Cardiac muscle cell (in vitro differentiated cells and primary cell): ENCODE measurements around the gene RALGPS1. TPM values are rescaled to one million over a fixed set of nuclear protein-coding genes. Genes with fewer than 3 reads are reported as not detected.

Source experiments
- DNase-seq, 2 donors: peaks; one replicate each; pipeline versions ENCODE4 v3.0.0 to v3.0.0-alpha.2; 2010 to 2017; ENCODE audit warnings: low read depth in 1 of 2, low spot score in 1 of 2
- H3K27ac ChIP-seq: fragments of 200-600 bp; sonication (generic); 2 replicates; pipeline ENCODE4 v1.5.1; 2016
- H3K27me3 ChIP-seq: fragments of 200-600 bp; sonication (generic); 2 replicates; pipeline ENCODE4 v1.6.0; 2016; ENCODE audit warnings: control low read depth
- H3K36me3 ChIP-seq: fragments of 200-600 bp; sonication (generic); 2 replicates; pipeline ENCODE4 v1.5.1; 2016; ENCODE audit warnings: control low read depth
- H3K4me1 ChIP-seq: fragments of 200-600 bp; sonication (generic); 2 replicates; pipeline ENCODE4 v1.8.1; 2017; ENCODE audit warnings: low read depth, mild to moderate bottlenecking, mixed run types
- H3K4me3 ChIP-seq: fragments of 200-600 bp; sonication (generic); 2 replicates; pipeline ENCODE4 v1.5.1; 2016; ENCODE audit warnings: mild to moderate bottlenecking
- H3K9me3 ChIP-seq: fragments of 200-600 bp; sonication (generic); 2 replicates; pipeline ENCODE4 v1.5.1; 2017; ENCODE audit warnings: low read depth, mild to moderate bottlenecking, control low read depth
- polyA plus RNA-seq: library from polyadenylated mRNA; unstranded; fragments of >200 nt; fragmentation: Nextera tagmentation; extraction: Ambion mirVana; gene quantifications from 2 replicates; pipeline ENCODE4 v1.2.1, GENCODE V29; 2016
- total RNA-seq: library from RNA; depleted of rRNA; stranded (reverse); fragments of >200 nt; gene quantifications from 2 replicates; pipeline ENCODE4 v1.2.3, GENCODE V29; 2016
- TF ChIP-seq, protein P1 (sequence below): IDR thresholded peaks from 2 replicates; pipeline ENCODE4 v1.5.1; 2012; ENCODE audit warnings: low read depth, mild to moderate bottlenecking, low read length

Gene RALGPS1
- total and polyA plus RNA-seq, 2 experiments from 2014 or later: 14.1 to 16.1 TPM

- no peaks in the 10 kb centered on the region for H3K9me3 ChIP-seq
- H3K4me3 ChIP-seq: no peak overlapping the region
- H3K4me1 ChIP-seq: no peaks in the 10 kb centered on the region
- H3K27ac ChIP-seq: no peak overlapping the region
- TF ChIP-seq, protein P1, sequence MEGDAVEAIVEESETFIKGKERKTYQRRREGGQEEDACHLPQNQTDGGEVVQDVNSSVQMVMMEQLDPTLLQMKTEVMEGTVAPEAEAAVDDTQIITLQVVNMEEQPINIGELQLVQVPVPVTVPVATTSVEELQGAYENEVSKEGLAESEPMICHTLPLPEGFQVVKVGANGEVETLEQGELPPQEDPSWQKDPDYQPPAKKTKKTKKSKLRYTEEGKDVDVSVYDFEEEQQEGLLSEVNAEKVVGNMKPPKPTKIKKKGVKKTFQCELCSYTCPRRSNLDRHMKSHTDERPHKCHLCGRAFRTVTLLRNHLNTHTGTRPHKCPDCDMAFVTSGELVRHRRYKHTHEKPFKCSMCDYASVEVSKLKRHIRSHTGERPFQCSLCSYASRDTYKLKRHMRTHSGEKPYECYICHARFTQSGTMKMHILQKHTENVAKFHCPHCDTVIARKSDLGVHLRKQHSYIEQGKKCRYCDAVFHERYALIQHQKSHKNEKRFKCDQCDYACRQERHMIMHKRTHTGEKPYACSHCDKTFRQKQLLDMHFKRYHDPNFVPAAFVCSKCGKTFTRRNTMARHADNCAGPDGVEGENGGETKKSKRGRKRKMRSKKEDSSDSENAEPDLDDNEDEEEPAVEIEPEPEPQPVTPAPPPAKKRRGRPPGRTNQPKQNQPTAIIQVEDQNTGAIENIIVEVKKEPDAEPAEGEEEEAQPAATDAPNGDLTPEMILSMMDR: no peak
- H3K27me3 ChIP-seq: no peaks in the 10 kb centered on the region
- DNase-seq: no peak
- H3K36me3 ChIP-seq: no peaks in the 10 kb centered on the region
Observed at GRCh38 chr9:127175764-127176163, 261.2 kb downstream of the RALGPS1 start.

GRCh38 chr9:127176631-127177030 is 262.0 kb downstream of the RALGPS1 start:
- TF ChIP-seq, protein P1: no peak
- no peak for DNase-seq
- H3K27me3 ChIP-seq: no peaks in the 10 kb centered on the region
- H3K4me1 ChIP-seq: no peaks in the 10 kb centered on the region
- H3K4me3 ChIP-seq: no peak overlapping the region
- no peaks in the 10 kb centered on the region for H3K9me3 ChIP-seq
- H3K27ac ChIP-seq: no peak overlapping the region
- H3K36me3 ChIP-seq: no peaks in the 10 kb centered on the region

- TF ChIP-seq, protein P1: no peak
- no peak overlapping the region for H3K27ac ChIP-seq
- no peak for DNase-seq
- H3K4me1 ChIP-seq: no peaks in the 10 kb centered on the region
- H3K4me3 ChIP-seq: no peak overlapping the region
- H3K27me3 ChIP-seq: no peaks in the 10 kb centered on the region
- no peaks in the 10 kb centered on the region for H3K36me3 ChIP-seq
- no peaks in the 10 kb centered on the region for H3K9me3 ChIP-seq
Observed at GRCh38 chr9:127177231-127177630, 262.6 kb downstream of the RALGPS1 start.

GRCh38 chr9:127177665-127178265 is 263.2 kb downstream of the RALGPS1 start:
- Histone ChIP-seq H3K4me1 (no peaks in the 10 kb centered on the region), H3K4me3 (no peak overlapping the region), H3K9me3 (no peaks in the 10 kb centered on the region), H3K36me3 (no peaks in the 10 kb centered on the region), H3K27me3 (no peaks in the 10 kb centered on the region), H3K27ac (no peak overlapping the region)
- DNase-seq: no peak
- TF ChIP-seq, protein P1: no peak

DNA sequence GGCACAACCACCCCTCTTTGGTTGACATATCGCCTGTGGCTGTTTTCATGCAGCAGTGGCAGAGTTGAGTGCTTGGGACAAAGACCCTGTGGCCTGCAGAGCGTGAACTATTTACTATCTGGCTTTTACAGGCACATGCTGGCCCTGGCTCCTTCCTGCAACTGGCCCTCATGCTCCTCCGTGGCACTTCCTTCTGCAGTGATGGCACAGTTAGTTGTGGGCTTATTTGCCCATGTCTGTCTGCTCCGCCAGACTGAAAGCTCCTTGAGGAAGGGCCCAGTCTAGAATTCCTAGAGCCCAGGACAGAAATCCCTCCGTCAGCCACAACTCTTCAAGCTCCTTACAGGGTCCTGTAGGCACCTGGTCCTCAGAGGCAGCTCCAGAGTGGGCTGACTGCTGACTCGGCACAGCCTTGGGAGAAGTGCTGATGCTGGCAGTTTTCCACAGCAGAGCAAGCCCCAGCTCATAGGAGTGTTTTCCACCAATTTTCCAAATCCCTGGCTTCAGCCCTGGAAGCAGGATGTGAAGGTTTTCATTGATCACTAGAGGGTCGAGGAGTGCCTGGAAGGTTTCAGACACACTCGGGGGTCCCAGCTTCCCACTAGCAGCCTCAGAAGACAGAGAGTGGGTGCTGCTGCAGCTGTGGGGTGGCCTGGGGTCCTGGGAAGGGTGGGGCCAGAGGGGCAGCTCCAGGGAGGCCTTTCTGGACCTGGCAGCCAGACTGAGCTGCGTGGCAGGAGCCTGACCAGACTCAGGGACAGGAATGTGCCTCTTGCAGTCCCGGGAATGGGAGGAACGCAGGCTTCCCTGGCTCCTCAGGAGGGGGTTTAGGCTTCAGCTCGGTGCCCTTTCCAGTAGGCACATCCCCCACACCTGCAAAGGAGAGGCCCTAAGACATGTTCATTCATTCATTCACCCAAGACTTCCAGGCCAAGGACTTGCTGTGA is 264.4 kb downstream of the RALGPS1 start:
- Histone ChIP-seq H3K9me3 (no peaks in the 10 kb centered on the region), H3K27me3 (no peaks in the 10 kb centered on the region), H3K27ac (no peak overlapping the region), H3K36me3 (no peaks in the 10 kb centered on the region), H3K4me1 (peaks cover under 1% of the 10 kb centered on the region), H3K4me3 (no peak overlapping the region)
- no peak for DNase-seq
- TF ChIP-seq, protein P1: no peak
